MM.1S (cell line): Measurements from ENCODE around the gene ADAR.

Source experiments
- EZH2 ChIP-seq: fragments of 300-600 bp; sonication (generic); optimal IDR thresholded peaks from 2 replicates; pipeline ENCODE3; 2017; ENCODE audit warnings: low read depth, mild to moderate bottlenecking, antibody characterized with exemption, low read length, mixed read lengths
- EZH2phosphoT487 ChIP-seq: fragments of 300-600 bp; sonication (generic); IDR thresholded peaks from 2 replicates; pipeline ENCODE4 v1.6.1; 2018; ENCODE audit warnings: antibody characterized with exemption, low read length
- TF ChIP-seq, protein P1 (sequence below): fragments of 300-600 bp; sonication (generic); IDR thresholded peaks from 2 replicates; pipeline ENCODE4 v1.5.1; 2016; ENCODE audit warnings: antibody characterized with exemption, low read length, mixed read lengths

DNA sequence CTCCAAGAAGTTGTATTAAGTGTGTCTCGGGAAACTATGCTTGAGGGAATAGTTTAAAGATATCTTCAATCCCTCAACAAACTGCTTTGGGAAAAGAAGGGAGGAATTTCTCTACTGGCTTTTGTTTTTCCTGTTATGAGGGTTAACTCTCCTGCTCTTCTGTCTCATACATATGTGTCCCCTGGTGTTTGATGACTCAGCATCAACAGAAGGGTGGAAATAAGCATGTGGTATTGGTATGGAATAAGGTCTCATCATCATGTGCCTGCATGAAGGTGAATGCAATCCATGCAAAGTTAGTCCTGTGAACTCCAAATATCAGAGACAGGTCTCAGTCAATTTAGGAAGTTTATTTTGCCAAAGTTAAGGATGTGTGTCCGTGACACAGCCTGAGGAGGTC is 27.2 kb upstream of the ADAR start:
- TF ChIP-seq, protein P1, sequence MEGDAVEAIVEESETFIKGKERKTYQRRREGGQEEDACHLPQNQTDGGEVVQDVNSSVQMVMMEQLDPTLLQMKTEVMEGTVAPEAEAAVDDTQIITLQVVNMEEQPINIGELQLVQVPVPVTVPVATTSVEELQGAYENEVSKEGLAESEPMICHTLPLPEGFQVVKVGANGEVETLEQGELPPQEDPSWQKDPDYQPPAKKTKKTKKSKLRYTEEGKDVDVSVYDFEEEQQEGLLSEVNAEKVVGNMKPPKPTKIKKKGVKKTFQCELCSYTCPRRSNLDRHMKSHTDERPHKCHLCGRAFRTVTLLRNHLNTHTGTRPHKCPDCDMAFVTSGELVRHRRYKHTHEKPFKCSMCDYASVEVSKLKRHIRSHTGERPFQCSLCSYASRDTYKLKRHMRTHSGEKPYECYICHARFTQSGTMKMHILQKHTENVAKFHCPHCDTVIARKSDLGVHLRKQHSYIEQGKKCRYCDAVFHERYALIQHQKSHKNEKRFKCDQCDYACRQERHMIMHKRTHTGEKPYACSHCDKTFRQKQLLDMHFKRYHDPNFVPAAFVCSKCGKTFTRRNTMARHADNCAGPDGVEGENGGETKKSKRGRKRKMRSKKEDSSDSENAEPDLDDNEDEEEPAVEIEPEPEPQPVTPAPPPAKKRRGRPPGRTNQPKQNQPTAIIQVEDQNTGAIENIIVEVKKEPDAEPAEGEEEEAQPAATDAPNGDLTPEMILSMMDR, result no peak
- TF ChIP-seq EZH2, result no peak
- TF ChIP-seq EZH2phosphoT487, result no peak
